ENCODE results near the gene GUCY1B1.

GUCY1B1 gene

GRCh38 chr4:155800685-155801343 lies 42.0 kb downstream of the GUCY1B1 start:
- no peak for DNase-seq

- no peak for DNase-seq
These were observed 43.6 kb downstream of the GUCY1B1 start for GRCh38 chr4:155802190-155802959.

- DNase-seq, result no peak
These were observed 46.2 kb downstream of the GUCY1B1 start for GRCh38 chr4:155805016-155805415.

GRCh38 chr4:155807021-155807420 lies 48.2 kb downstream of the GUCY1B1 start:
- no peak for DNase-seq

GRCh38 chr4:155809835-155810234 lies 51.0 kb downstream of the GUCY1B1 start:
- DNase-seq, result peak in 3 of 6 experiments; percentile 35 to 56 (median 45)

- DNase-seq, result no peak
These were observed 52.3 kb downstream of the GUCY1B1 start for GRCh38 chr4:155811083-155811482.

- DNase-seq, result no peak
These were observed 59.8 kb downstream of the GUCY1B1 start for GRCh38 chr4:155818639-155819038.

- no peak for DNase-seq
These were observed 60.2 kb downstream of the GUCY1B1 start for GRCh38 chr4:155819066-155819465.

GRCh38 chr4:155820887-155821518 lies 62.2 kb downstream of the GUCY1B1 start:
- DNase-seq, result no peak

GRCh38 chr4:155822572-155822971 lies 63.8 kb downstream of the GUCY1B1 start:
- DNase-seq, result no peak

GRCh38 chr4:155828628-155829027 lies 69.8 kb downstream of the GUCY1B1 start:
- no peak for DNase-seq

GRCh38 chr4:155832664-155833063 lies 73.8 kb downstream of the GUCY1B1 start:
- no peak for DNase-seq

- no peak for DNase-seq
These were observed 78.5 kb downstream of the GUCY1B1 start for GRCh38 chr4:155837203-155837796.

GRCh38 chr4:155842080-155842479 lies 83.3 kb downstream of the GUCY1B1 start:
- no peak for DNase-seq

GRCh38 chr4:155846929-155847328 lies 88.1 kb downstream of the GUCY1B1 start:
- DNase-seq, result no peak

GRCh38 chr4:155849042-155849441 lies 90.2 kb downstream of the GUCY1B1 start:
- no peak for DNase-seq

GRCh38 chr4:155853189-155853588 lies 94.4 kb downstream of the GUCY1B1 start:
- no peak for DNase-seq

- no peak for DNase-seq
These were observed 95.9 kb downstream of the GUCY1B1 start for GRCh38 chr4:155854582-155855226.

GRCh38 chr4:155855897-155856296 lies 97.1 kb downstream of the GUCY1B1 start:
- no peak for DNase-seq

Data from stimulated activated naive CD4-positive, alpha-beta T cell (primary cell).